IMR-90 (cell line): Measurements from ENCODE around the gene TFAP2A. TPM values are rescaled to one million over a fixed set of nuclear protein-coding genes. Genes with fewer than 3 reads are reported as not detected.

ENCODE experiments used
- ATAC-seq: fragments of 200-7000 bp; cut with Tn5 transposase; 2 replicates; pipeline ENCODE4 v1.9.1; 2020; ENCODE audit warnings: low read depth, mild to moderate bottlenecking, moderate library complexity
- BruUV-seq: library from RNA; stranded (reverse); fragments of 400-500 nt; replicated peaks from 2 replicates; lab custom pipeline; 2021; lab: Mats Ljungman, UMichigan
- CTCF ChIA-PET: fragments of 300-600 bp; formaldehyde crosslinking; extraction: SDS; loops from one replicate; lab custom pipeline; 2021; ENCODE audit warnings: antibody characterized with exemption; lab: Yijun Ruan, JAX
- POLR2A ChIA-PET: fragments of 300-600 bp; sonication (Branson Sonifier 250); formaldehyde crosslinking; loops from one replicate; lab custom pipeline; 2022; ENCODE audit warnings: antibody characterized with exemption; ENCODE audit not compliant: unreplicated experiment; lab: Charles Lee
- DNase-seq: peaks from one replicate; pipeline ENCODE4 v3.0.0; 2013
- H2AFZ ChIP-seq: replicated peaks from 2 replicates; pipeline ENCODE3; 2013; ENCODE audit warnings: low read length, mild to moderate bottlenecking; ENCODE audit not compliant: poor library complexity
- H2AK5ac ChIP-seq: 2 replicates; pipeline ENCODE4 v1.6.1; 2013; ENCODE audit warnings: low read depth, low read length, inconsistent platforms
- H2AK9ac ChIP-seq: replicated peaks from 2 replicates; pipeline ENCODE3; 2013; ENCODE audit warnings: mild to moderate bottlenecking, low read depth, low read length, moderate library complexity; ENCODE audit not compliant: poor library complexity
- H2BK120ac ChIP-seq: 2 replicates; pipeline ENCODE4 v1.6.1; 2013; ENCODE audit warnings: low read depth, low read length, inconsistent platforms
- H2BK15ac ChIP-seq: 3 replicates; pipeline ENCODE4 v1.6.1; 2013; ENCODE audit warnings: low read depth, low read length, inconsistent platforms
- H2BK20ac ChIP-seq: 2 replicates; pipeline ENCODE4 v1.6.1; 2013; ENCODE audit warnings: low read depth, mild to moderate bottlenecking, inconsistent platforms, low read length, moderate library complexity
- H2BK5ac ChIP-seq: 2 replicates; pipeline ENCODE4 v1.6.1; 2013; ENCODE audit warnings: mild to moderate bottlenecking, low read depth, low read length, inconsistent platforms; ENCODE audit not compliant: poor library complexity, severe bottlenecking
- H3K14ac ChIP-seq: replicated peaks from 2 replicates; pipeline ENCODE4 v1.6.1; 2013; ENCODE audit warnings: low read depth, low read length, inconsistent platforms
- H3K18ac ChIP-seq: 2 replicates; pipeline ENCODE4 v1.6.1; 2013; ENCODE audit warnings: low read depth, low read length, control low read depth
- H3K23ac ChIP-seq: 2 replicates; pipeline ENCODE4 v1.6.1; 2013; ENCODE audit warnings: low read depth, low read length, inconsistent platforms
- H3K27ac ChIP-seq: 2 replicates; pipeline ENCODE4 v1.5.1; 2013; ENCODE audit warnings: mild to moderate bottlenecking, control low read depth, low read length; ENCODE audit not compliant: insufficient read depth
- H3K27me3 ChIP-seq: 2 replicates; pipeline ENCODE4 v1.6.1; 2013; ENCODE audit warnings: low read length; ENCODE audit not compliant: control insufficient read depth, insufficient read depth
- H3K36me3 ChIP-seq: 2 replicates; pipeline ENCODE4 v1.6.1; 2013; ENCODE audit warnings: low read length, mixed read lengths; ENCODE audit not compliant: control insufficient read depth, insufficient read depth
- H3K4ac ChIP-seq: 2 replicates; pipeline ENCODE4 v1.6.1; 2013; ENCODE audit warnings: low read depth, low read length, inconsistent platforms
- H3K4me1 ChIP-seq: 2 replicates; pipeline ENCODE4 v1.6.1; 2013; ENCODE audit warnings: low read length, mixed read lengths; ENCODE audit not compliant: control insufficient read depth, insufficient read depth
- H3K4me2 ChIP-seq: 2 replicates; pipeline ENCODE4 v1.6.1; 2013; ENCODE audit warnings: low read depth, mild to moderate bottlenecking, control low read depth, low read length, moderate library complexity
- H3K4me3 ChIP-seq: 2 replicates; pipeline ENCODE4 v1.5.1; 2013; ENCODE audit warnings: low read depth, mild to moderate bottlenecking, control low read depth, low read length, moderate library complexity; ENCODE audit not compliant: insufficient read depth
- H3K56ac ChIP-seq: 2 replicates; pipeline ENCODE4 v1.6.1; 2013; ENCODE audit warnings: low read length, inconsistent platforms; ENCODE audit not compliant: insufficient read depth; ENCODE audit errors: extremely low read depth
- H3K79me1 ChIP-seq, 2 experiments: 2 replicates each; pipeline ENCODE4 v1.6.1; 2013; ENCODE audit warnings: low read length in 2 of 2, inconsistent platforms in 1 of 2, low read depth in 1 of 2
- H3K9ac ChIP-seq: 2 replicates; pipeline ENCODE4 v1.6.1; 2013; ENCODE audit warnings: low read depth, low read length, control low read depth
- H3K9me1 ChIP-seq: 2 replicates; pipeline ENCODE4 v1.6.1; 2013; ENCODE audit warnings: low read length, inconsistent platforms; ENCODE audit not compliant: insufficient read depth
- H3K9me3 ChIP-seq: 2 replicates; pipeline ENCODE4 v1.6.1; 2013; ENCODE audit warnings: low read length; ENCODE audit not compliant: control insufficient read depth, insufficient read depth
- H4K20me1 ChIP-seq: 2 replicates; pipeline ENCODE4 v1.6.1; 2013; ENCODE audit warnings: low read length, inconsistent platforms; ENCODE audit not compliant: insufficient read depth
- H4K5ac ChIP-seq: 2 replicates; pipeline ENCODE4 v1.6.1; 2013; ENCODE audit warnings: mild to moderate bottlenecking, low read depth, low read length, control low read depth
- H4K8ac ChIP-seq, 2 experiments: 2 replicates each; pipeline ENCODE4 v1.6.1; 2013; ENCODE audit warnings: low read depth in 2 of 2, low read length in 2 of 2, control low read depth in 1 of 2, inconsistent platforms in 1 of 2
- H4K91ac ChIP-seq: 2 replicates; pipeline ENCODE4 v1.6.1; 2013; ENCODE audit warnings: low read depth, low read length, inconsistent platforms; ENCODE audit not compliant: insufficient read depth
- BHLHE40 ChIP-seq: fragments of 150-350 bp; IDR thresholded peaks from 2 replicates; pipeline ENCODE4 v1.6.1; 2016; ENCODE audit warnings: mild to moderate bottlenecking, low read depth, low read length
- CEBPB ChIP-seq: IDR thresholded peaks from 2 replicates; pipeline ENCODE4 v1.6.1; 2012; ENCODE audit warnings: low read depth, low read length, improper control_type of control experiment
- CHD1 ChIP-seq: IDR thresholded peaks from 2 replicates; pipeline ENCODE4 v1.6.1; 2012; ENCODE audit warnings: low read depth, low read length, improper control_type of control experiment
- FOS ChIP-seq: fragments of 150-350 bp; IDR thresholded peaks from 2 replicates; pipeline ENCODE4 v1.6.1; 2016; ENCODE audit warnings: low read depth, low read length
- MAFK ChIP-seq: IDR thresholded peaks from 2 replicates; pipeline ENCODE4 v1.6.1; 2012; ENCODE audit warnings: low read depth, low read length, improper control_type of control experiment
- MAZ ChIP-seq: IDR thresholded peaks from 2 replicates; pipeline ENCODE4 v1.6.1; 2012; ENCODE audit warnings: low read depth, mild to moderate bottlenecking, low read length, improper control_type of control experiment, moderate library complexity, borderline replicate concordance
- MXI1 ChIP-seq: IDR thresholded peaks from 2 replicates; pipeline ENCODE4 v1.6.1; 2012; ENCODE audit warnings: low read depth, mild to moderate bottlenecking, low read length, moderate library complexity, borderline replicate concordance
- NFE2L2 ChIP-seq: fragments of 150-350 bp; IDR thresholded peaks from 2 replicates; pipeline ENCODE4 v1.6.1; 2016; ENCODE audit warnings: low read depth, mild to moderate bottlenecking, low read length
- POLR2A ChIP-seq: IDR thresholded peaks from 2 replicates; pipeline ENCODE4 v1.6.1; 2012; ENCODE audit warnings: mild to moderate bottlenecking, low read depth, low read length
- RAD21 ChIP-seq: IDR thresholded peaks from 2 replicates; pipeline ENCODE4 v1.6.1; 2012; ENCODE audit warnings: low read length, improper control_type of control experiment
- RCOR1 ChIP-seq: IDR thresholded peaks from 2 replicates; pipeline ENCODE4 v1.6.1; 2012; ENCODE audit warnings: mild to moderate bottlenecking, low read length, improper control_type of control experiment; ENCODE audit not compliant: insufficient replicate concordance
- RFX5 ChIP-seq: IDR thresholded peaks from 2 replicates; pipeline ENCODE4 v1.8.0; 2012; ENCODE audit warnings: low read depth, mild to moderate bottlenecking, low read length, moderate library complexity
- SMC3 ChIP-seq: fragments of 150-350 bp; IDR thresholded peaks from 2 replicates; pipeline ENCODE4 v1.6.1; 2016; ENCODE audit warnings: low read depth, mild to moderate bottlenecking, antibody characterized with exemption, low read length, moderate library complexity
- WGBS, 2 experiments: methylation state at CpG; one replicate each; pipeline versions ENCODE4 v1.1.5 to v1.1.7; 2013; ENCODE audit warnings: missing lambda C conversion rate in 2 of 2; ENCODE audit not compliant: insufficient read length in 1 of 2; ENCODE audit errors: extremely low coverage in 2 of 2; 5-methylcytosine and 5-hydroxymethylcytosine counted together
- dilution Hi-C: fragments of 300-500 bp; cut with HindIII; formaldehyde crosslinking; loops from one replicate; pipeline ENCODE4 v1.14.3; 2018; ENCODE audit warnings: low sequenced_read_pairs; ENCODE audit not compliant: unreplicated experiment
- in situ Hi-C: fragments of 300-500 bp; cut with MboI; formaldehyde crosslinking; loops from 3 replicates; pipeline ENCODE4 v1.14.3; 2019; ENCODE audit warnings: low sequenced_read_pairs, inconsistent platforms, mixed read lengths
- intact Hi-C: fragments of 100-400 bp; cut with micrococcal nuclease; formaldehyde crosslinking; loops from 2 replicates; pipeline ENCODE4 v1.10.0; 2022
- polyA plus RNA-seq, 3 experiments: library from polyadenylated mRNA; depleted of rRNA; stranded (reverse); fragments of >200 nt; gene quantifications; 2 replicates each; pipeline ENCODE4 v1.2.3, GENCODE V29; 2012; ENCODE audit warnings: low replicate concordance in 1 of 3
- total RNA-seq: library from RNA; depleted of rRNA; stranded (reverse); fragments of >200 nt; gene quantifications from 2 replicates; pipeline ENCODE4 v1.2.3, GENCODE V29; 2012
- TF ChIP-seq, protein P1 (sequence below): conservative IDR thresholded peaks from 2 replicates; pipeline ENCODE4 v1.5.1; 2012; ENCODE audit warnings: mild to moderate bottlenecking, low read depth, low read length, improper control_type of control experiment
- TF ChIP-seq, protein P2 (sequence below): fragments of 150-350 bp; IDR thresholded peaks from 2 replicates; pipeline ENCODE4 v1.6.1; 2016; ENCODE audit warnings: low read depth, mild to moderate bottlenecking, low read length, moderate library complexity, borderline replicate concordance
- TF ChIP-seq, protein P3 (sequence below): fragments of 150-350 bp; IDR thresholded peaks from 2 replicates; pipeline ENCODE4 v1.6.1; 2017; ENCODE audit warnings: mild to moderate bottlenecking, antibody characterized with exemption, low read length, low read depth

TFAP2A gene
- total and polyA plus RNA-seq, 2 of the 4 experiments (the other 2 are of a cell fraction), result 0.72 to 7.1 TPM

DNA sequence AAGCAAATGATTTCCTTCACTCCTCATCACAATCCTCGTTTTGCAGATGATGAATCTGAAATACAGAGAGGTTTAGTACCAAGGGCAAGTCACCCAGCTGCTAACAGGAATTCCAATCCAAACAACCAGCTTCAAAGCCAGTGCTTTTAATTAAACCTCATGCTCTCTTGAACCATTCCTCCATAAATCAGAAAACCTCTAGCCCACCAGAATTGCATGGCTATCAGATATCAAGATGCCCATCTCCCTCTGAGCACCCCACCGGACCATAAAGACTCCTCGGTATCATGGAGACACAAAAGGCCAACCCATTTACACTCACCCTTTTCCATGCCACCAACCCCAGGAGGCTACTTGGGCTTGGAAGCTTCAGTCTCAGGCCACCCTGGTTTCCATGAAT is 46.0 kb downstream of the TFAP2A start:
- intact Hi-C loops, result no loop called here
- H4K91ac ChIP-seq, result no peak overlapping the region
- H3K4me1 ChIP-seq, result no peaks in the 10 kb centered on the region
- no peaks in the 10 kb centered on the region for H4K20me1 ChIP-seq
- WGBS, 2 experiments, result 33% methylated on average over 2 of the region's 3 CpGs; no CpG with 5 or more reads in 1 of the 2 experiments
- no peak overlapping the region for H3K14ac ChIP-seq
- TF ChIP-seq NFE2L2, result no peak
- no peak for TF ChIP-seq RCOR1
- TF ChIP-seq, protein P1, sequence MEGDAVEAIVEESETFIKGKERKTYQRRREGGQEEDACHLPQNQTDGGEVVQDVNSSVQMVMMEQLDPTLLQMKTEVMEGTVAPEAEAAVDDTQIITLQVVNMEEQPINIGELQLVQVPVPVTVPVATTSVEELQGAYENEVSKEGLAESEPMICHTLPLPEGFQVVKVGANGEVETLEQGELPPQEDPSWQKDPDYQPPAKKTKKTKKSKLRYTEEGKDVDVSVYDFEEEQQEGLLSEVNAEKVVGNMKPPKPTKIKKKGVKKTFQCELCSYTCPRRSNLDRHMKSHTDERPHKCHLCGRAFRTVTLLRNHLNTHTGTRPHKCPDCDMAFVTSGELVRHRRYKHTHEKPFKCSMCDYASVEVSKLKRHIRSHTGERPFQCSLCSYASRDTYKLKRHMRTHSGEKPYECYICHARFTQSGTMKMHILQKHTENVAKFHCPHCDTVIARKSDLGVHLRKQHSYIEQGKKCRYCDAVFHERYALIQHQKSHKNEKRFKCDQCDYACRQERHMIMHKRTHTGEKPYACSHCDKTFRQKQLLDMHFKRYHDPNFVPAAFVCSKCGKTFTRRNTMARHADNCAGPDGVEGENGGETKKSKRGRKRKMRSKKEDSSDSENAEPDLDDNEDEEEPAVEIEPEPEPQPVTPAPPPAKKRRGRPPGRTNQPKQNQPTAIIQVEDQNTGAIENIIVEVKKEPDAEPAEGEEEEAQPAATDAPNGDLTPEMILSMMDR, result no peak
- TF ChIP-seq MAZ, result no peak
- TF ChIP-seq POLR2A, result no peak
- no peak for TF ChIP-seq CEBPB
- TF ChIP-seq MAFK, result no peak
- TF ChIP-seq, protein P2, sequence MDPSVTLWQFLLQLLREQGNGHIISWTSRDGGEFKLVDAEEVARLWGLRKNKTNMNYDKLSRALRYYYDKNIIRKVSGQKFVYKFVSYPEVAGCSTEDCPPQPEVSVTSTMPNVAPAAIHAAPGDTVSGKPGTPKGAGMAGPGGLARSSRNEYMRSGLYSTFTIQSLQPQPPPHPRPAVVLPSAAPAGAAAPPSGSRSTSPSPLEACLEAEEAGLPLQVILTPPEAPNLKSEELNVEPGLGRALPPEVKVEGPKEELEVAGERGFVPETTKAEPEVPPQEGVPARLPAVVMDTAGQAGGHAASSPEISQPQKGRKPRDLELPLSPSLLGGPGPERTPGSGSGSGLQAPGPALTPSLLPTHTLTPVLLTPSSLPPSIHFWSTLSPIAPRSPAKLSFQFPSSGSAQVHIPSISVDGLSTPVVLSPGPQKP, result no peak
- TF ChIP-seq BHLHE40, result no peak
- no peak for TF ChIP-seq CHD1
- no peak for TF ChIP-seq RAD21
- TF ChIP-seq, protein P3, sequence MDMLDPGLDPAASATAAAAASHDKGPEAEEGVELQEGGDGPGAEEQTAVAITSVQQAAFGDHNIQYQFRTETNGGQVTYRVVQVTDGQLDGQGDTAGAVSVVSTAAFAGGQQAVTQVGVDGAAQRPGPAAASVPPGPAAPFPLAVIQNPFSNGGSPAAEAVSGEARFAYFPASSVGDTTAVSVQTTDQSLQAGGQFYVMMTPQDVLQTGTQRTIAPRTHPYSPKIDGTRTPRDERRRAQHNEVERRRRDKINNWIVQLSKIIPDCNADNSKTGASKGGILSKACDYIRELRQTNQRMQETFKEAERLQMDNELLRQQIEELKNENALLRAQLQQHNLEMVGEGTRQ, result no peak
- no peak for TF ChIP-seq SMC3
- TF ChIP-seq MXI1, result no peak
- TF ChIP-seq RFX5, result no peak
- no peak for TF ChIP-seq FOS
- no peak overlapping the region for H3K27ac ChIP-seq
- H2BK120ac ChIP-seq, result no peak overlapping the region
- H3K27me3 ChIP-seq, result no peaks in the 10 kb centered on the region
- DNase-seq (no peak), ATAC-seq (no peak)
- no peak overlapping the region for H2AK5ac ChIP-seq
- H3K9ac ChIP-seq, result no peak overlapping the region
- H3K9me3 ChIP-seq, result no peaks in the 10 kb centered on the region
- H2AK9ac ChIP-seq, result no peak overlapping the region
- BruUV-seq, result no TSS peak
- H4K5ac ChIP-seq, result no peak overlapping the region
- H3K4ac ChIP-seq, result no peak overlapping the region
- no peak overlapping the region for H3K18ac ChIP-seq
- H2BK15ac ChIP-seq, result no peak overlapping the region
- in situ Hi-C loops, result no loop called here
- no peaks in the 10 kb centered on the region for H3K36me3 ChIP-seq
- H2BK20ac ChIP-seq, result no peak overlapping the region
- no peak overlapping the region for H3K23ac ChIP-seq
- no peaks in the 10 kb centered on the region for H3K79me1 ChIP-seq
- H3K9me1 ChIP-seq, result no peaks in the 10 kb centered on the region
- no peak overlapping the region for H3K56ac ChIP-seq
- no peak overlapping the region for H2BK5ac ChIP-seq
- dilution Hi-C loops, result no loop called here
- no peak overlapping the region for H3K4me3 ChIP-seq
- no peak overlapping the region for H2AFZ ChIP-seq
- no peak overlapping the region for H4K8ac ChIP-seq
- ChIA-PET POLR2A (no interaction called here), CTCF (no interaction called here)
- no peak overlapping the region for H3K4me2 ChIP-seq
